Measurements from ENCODE around the gene CDC16.

- no peak for TF ChIP-seq GATA2 (IDR thresholded peaks at IDR 0.05; ENCODE audit: low read depth, low read length)
- no peak for TF ChIP-seq GATA3 (IDR thresholded peaks at IDR 0.05; ENCODE audit: low read depth, low read length)
Observed at GRCh38 chr13:114248011-114248410, 13.3 kb downstream of the CDC16 start.

All from SH-SY5Y (cell line).